Stomach (tissue), 4 donors: ENCODE results near the gene ZNF92.

Experiments used
- EP300 ChIP-seq: sonication (generic); formaldehyde crosslinking; IDR thresholded peaks from one replicate; pipeline ENCODE4 v1.6.1; 2017; ENCODE audit warnings: antibody characterized with exemption
- POLR2AphosphoS5 ChIP-seq, 3 donors: sonication (generic); formaldehyde crosslinking; IDR thresholded peaks; one replicate each; pipeline ENCODE4 v1.6.1; 2016; ENCODE audit warnings: antibody characterized with exemption in 3 of 3
- TF ChIP-seq, protein P1 (sequence below), 7 experiments: fragments of 450-650 bp in 4 of 7; fragments of 200-600 bp in 3 of 7; sonication (generic) in 3 of 7; IDR thresholded peaks; one replicate each; pipeline ENCODE4 v1.5.1; 2016 to 2019; ENCODE audit warnings: antibody characterized with exemption in 7 of 7, control low read depth in 2 of 7, mild to moderate bottlenecking in 1 of 7

DNA sequence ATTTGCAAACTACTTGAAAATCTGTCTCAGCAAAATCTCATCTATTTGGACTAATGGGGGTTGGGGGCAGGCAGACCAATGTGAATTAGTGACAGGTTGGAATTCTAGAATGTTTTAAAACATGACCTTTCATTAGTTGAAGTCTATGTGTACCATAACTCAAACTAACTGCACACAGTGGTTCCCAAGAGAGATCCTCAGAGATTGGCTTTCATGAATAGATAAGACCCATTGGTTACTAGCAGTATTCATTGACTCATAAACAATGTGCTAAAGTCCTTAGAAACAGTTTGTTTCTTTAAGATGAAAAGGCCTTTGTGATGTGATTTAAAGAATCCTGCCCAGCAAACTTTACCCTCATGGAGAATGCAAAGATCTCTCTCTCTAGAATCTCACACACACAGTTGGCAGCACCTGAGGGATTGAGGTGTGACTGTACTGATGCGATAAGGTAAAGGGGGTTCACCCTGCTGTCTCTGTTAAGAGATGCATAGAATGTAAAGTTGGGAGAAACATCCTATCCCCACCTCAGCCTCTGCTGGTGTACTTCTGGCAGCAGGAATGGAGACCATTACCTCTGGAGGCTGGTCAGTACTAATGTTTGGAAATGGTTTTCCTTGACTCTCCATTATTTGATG is 70.7 kb downstream of the ZNF92 start:
- TF ChIP-seq POLR2AphosphoS5 (IDR thresholded peaks at IDR 0.05) (no peak), EP300 (no peak)
- TF ChIP-seq, protein P1, sequence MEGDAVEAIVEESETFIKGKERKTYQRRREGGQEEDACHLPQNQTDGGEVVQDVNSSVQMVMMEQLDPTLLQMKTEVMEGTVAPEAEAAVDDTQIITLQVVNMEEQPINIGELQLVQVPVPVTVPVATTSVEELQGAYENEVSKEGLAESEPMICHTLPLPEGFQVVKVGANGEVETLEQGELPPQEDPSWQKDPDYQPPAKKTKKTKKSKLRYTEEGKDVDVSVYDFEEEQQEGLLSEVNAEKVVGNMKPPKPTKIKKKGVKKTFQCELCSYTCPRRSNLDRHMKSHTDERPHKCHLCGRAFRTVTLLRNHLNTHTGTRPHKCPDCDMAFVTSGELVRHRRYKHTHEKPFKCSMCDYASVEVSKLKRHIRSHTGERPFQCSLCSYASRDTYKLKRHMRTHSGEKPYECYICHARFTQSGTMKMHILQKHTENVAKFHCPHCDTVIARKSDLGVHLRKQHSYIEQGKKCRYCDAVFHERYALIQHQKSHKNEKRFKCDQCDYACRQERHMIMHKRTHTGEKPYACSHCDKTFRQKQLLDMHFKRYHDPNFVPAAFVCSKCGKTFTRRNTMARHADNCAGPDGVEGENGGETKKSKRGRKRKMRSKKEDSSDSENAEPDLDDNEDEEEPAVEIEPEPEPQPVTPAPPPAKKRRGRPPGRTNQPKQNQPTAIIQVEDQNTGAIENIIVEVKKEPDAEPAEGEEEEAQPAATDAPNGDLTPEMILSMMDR (IDR thresholded peaks at IDR 0.05): no peak
